Tibial artery (tissue), 4 donors: ENCODE results near the gene HOXA7.

Experiments used
- DNase-seq, 2 donors: peaks; one replicate each; pipeline ENCODE4 v3.0.0-alpha.2; 2019
- H3K27ac ChIP-seq, 2 donors: fragments of 200-600 bp; sonication (generic) in 1 of 2; 1 replicate in 1 of 2; 2 replicates in 1 of 2; pipeline ENCODE4 v1.5.1; 2018 to 2019; ENCODE audit warnings: mild to moderate bottlenecking in 1 of 2
- H3K27me3 ChIP-seq, 2 donors: fragments of 200-600 bp; sonication (generic) in 1 of 2; one replicate each; pipeline versions ENCODE4 v1.5.1 to v1.6.0; 2016 to 2019
- H3K36me3 ChIP-seq, 3 donors: fragments of 200-600 bp; sonication (generic) in 2 of 3; one replicate each; pipeline ENCODE4 v1.5.1; 2016 to 2019; ENCODE audit warnings: mild to moderate bottlenecking in 2 of 3
- H3K4me1 ChIP-seq, 4 donors: fragments of 200-600 bp; sonication (generic) in 2 of 4; 1 replicate in 3 of 4; 2 replicates in 1 of 4; pipeline ENCODE4 v1.5.1; 2016 to 2019
- H3K4me3 ChIP-seq, 2 donors: fragments of 200-600 bp; sonication (generic) in 1 of 2; 1 replicate in 1 of 2; 2 replicates in 1 of 2; pipeline ENCODE4 v1.5.1; 2018 to 2019; ENCODE audit warnings: mild to moderate bottlenecking in 2 of 2
- H3K9me3 ChIP-seq, 3 donors: fragments of 200-600 bp; sonication (generic) in 1 of 3; one replicate each; pipeline ENCODE4 v1.5.1; 2016 to 2019
- intact Hi-C: fragments of 100-400 bp; cut with DNase I; formaldehyde crosslinking; loops from one replicate; pipeline ENCODE4 v1.15.0; 2023; ENCODE audit warnings: low total_unique reads
- TF ChIP-seq, protein P1 (sequence below), 2 experiments: fragments of 200-600 bp in 1 of 2; fragments of 450-650 bp in 1 of 2; IDR thresholded peaks; one replicate each; pipeline ENCODE4 v1.5.1; 2017 to 2019; ENCODE audit warnings: antibody characterized with exemption in 2 of 2, mild to moderate bottlenecking in 1 of 2, moderate library complexity in 1 of 2

Gene HOXA7

DNA sequence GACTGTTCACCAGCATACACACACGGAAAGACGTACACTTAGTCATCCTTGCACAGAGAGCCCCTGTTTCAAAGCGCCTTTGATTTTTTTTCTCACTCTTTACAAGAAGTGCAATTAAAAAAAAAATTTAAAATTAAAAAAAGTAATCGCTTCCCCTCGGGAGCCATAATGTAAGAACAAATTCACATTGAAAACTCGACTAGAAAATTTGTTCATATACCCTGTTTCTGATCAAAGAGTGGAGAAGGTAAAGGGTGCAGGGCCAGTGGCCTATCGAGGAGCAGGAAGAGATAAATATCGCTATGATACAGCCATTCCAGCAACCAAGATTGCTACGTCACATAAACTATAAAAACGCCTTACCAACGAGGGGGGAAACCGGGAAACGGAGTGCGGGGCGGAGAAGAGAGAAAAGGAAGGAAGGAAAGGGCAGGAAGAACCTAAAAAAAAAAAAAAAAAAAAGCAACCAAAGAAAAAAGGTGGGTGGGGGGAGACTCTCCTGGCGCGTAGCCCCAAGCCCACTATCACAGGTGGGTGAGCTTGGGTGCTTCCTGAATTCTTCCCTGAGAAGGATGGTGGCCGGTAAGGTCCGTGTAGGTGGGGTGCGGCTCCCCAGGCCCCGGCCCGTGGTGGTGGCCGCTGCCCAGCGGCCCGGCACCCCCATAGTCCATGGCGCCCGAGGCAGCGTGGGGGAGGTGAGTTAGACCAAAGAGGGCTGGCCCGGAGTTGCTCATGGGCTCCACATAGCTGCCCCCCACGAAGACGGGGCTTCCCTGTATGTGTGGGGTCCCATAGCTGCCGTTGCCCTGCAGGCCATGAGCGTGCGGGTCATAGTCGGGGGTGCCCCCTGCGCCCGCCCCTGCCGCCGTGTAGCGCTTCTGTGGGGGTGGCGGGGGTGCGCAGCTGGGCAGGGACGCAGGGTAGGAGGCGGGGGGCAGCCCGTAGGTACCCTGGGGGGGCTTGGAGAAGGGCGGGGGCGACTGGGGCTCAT is 48.8 kb downstream of the HOXA7 start:
- Histone ChIP-seq H3K4me1 (peaks cover 5 to 44% (median 25%) of the 10 kb centered on the region in 4 donors), H3K27me3 (no peaks in the 10 kb centered on the region), H3K4me3 (peak overlapping the region in 1 of 2 donors; percentile 19), H3K27ac (no peak overlapping the region), H3K36me3 (peaks cover 0 to 9% (median 0%) of the 10 kb centered on the region in 3 donors), H3K9me3 (no peaks in the 10 kb centered on the region)
- TF ChIP-seq, protein P1, sequence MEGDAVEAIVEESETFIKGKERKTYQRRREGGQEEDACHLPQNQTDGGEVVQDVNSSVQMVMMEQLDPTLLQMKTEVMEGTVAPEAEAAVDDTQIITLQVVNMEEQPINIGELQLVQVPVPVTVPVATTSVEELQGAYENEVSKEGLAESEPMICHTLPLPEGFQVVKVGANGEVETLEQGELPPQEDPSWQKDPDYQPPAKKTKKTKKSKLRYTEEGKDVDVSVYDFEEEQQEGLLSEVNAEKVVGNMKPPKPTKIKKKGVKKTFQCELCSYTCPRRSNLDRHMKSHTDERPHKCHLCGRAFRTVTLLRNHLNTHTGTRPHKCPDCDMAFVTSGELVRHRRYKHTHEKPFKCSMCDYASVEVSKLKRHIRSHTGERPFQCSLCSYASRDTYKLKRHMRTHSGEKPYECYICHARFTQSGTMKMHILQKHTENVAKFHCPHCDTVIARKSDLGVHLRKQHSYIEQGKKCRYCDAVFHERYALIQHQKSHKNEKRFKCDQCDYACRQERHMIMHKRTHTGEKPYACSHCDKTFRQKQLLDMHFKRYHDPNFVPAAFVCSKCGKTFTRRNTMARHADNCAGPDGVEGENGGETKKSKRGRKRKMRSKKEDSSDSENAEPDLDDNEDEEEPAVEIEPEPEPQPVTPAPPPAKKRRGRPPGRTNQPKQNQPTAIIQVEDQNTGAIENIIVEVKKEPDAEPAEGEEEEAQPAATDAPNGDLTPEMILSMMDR (IDR thresholded peaks at IDR 0.05): no peak
- intact Hi-C loops: no loop called here
- no peak for DNase-seq

DNA sequence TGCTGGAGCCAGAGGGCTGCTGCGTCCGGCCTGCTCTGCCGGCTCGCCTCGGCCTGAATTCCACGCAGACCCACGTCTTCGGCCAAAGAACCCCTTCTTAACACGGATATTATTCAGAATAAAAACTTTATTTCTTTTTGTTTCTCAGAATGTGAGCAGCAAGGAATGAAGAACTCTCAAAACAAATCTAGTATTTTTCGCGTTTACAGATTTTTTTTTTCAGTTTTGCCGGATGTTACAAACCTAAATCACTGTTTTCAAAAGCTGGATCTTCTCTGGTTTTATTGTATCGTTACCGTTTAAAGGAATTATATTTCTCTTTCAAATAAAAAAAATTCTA is 49.6 kb downstream of the HOXA7 start:
- Histone ChIP-seq H3K4me3 (peak overlapping the region in 1 of 2 donors; percentile 24), H3K4me1 (peaks cover 5 to 36% (median 25%) of the 10 kb centered on the region in 4 donors), H3K36me3 (peaks cover 0 to 9% (median 0%) of the 10 kb centered on the region in 3 donors), H3K9me3 (no peaks in the 10 kb centered on the region), H3K27ac (no peak overlapping the region), H3K27me3 (no peaks in the 10 kb centered on the region)
- intact Hi-C loops: no loop called here
- TF ChIP-seq, protein P1 (IDR thresholded peaks at IDR 0.05): no peak
- no peak for DNase-seq

DNA sequence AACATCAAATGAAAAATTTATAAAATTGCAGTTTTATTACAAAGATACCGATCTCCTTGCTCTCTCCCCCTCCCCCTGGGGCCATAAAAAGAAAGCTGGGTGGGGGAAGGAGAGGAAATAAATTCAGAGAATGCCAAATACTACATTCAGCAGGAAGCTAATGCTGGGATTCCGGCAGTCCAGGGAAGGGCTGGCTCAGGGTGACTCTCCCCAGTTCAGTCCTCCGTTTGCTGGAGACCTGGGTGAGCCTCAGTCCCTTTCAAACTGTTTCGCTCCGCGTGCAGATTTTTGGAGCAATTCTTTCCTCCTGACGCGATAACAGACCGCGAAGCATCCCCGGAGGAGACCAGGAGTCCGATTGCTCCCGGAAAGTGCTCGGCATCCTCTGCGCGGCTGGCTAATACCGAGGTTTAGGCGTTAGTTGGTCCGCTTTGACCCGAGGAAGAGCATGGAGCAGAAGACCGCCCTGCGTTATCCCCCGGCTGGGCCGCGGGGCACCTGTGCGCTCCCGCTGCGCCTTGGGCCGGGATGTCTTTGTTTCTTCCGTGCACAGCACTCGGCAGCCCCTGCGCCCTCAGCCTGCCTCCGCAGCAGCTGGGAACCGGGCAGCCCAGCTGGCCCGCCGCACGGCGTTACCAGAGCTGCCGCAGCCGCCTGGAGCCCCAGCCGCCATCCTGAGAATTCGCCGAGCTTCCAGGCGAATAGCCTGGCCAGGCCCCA is 50.1 kb downstream of the HOXA7 start:
- peak overlapping the region in 1 of 2 donors; percentile 11 for H3K27ac ChIP-seq
- no peaks in the 10 kb centered on the region for H3K9me3 ChIP-seq
- peaks cover 0 to 9% (median 0%) of the 10 kb centered on the region in 3 donors for H3K36me3 ChIP-seq
- no peaks in the 10 kb centered on the region for H3K27me3 ChIP-seq
- peaks cover 5 to 33% (median 21%) of the 10 kb centered on the region in 4 donors for H3K4me1 ChIP-seq
- intact Hi-C loops: no loop called here
- H3K4me3 ChIP-seq: peak overlapping the region in 1 of 2 donors; percentile 24
- TF ChIP-seq, protein P1 (IDR thresholded peaks at IDR 0.05): no peak
- DNase-seq: no peak

DNA sequence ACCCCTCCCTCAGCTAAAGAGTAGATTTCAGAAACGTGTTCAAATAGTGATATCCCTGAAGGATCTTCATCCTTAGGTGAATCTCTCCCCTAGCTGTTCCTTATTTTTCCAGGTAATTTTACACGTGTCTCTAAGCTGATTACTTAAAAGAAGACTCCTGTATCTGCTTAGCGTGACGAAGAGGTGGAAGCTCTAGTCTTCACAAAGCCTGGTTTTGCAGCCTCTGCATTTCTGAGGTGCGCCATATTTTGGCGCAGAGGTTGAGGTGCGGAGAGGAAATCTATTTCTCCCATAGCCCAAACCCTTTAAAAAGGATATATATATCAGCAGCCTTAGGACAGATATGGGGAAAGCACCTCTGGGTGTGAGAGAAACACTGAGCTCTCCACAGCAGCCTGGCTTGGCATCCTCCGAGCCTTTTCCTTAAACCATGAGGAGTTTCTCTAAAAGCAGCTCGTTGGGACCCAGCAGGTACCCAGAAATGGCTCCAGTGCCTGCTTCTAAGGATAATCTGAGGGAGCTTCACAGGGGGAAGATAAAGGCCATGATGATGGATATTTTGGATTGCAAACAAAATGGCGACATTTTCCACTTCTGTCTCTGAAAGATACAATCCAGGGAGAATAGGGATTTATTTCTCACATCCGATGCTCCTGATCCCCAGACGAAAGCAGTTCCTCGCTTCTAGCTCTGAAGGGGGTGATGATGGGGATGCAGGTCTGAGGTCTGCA is 51.0 kb downstream of the HOXA7 start:
- Histone ChIP-seq H3K36me3 (peaks cover 0 to 9% (median 0%) of the 10 kb centered on the region in 3 donors), H3K27ac (no peak overlapping the region), H3K4me3 (no peak overlapping the region), H3K27me3 (no peaks in the 10 kb centered on the region), H3K9me3 (no peaks in the 10 kb centered on the region), H3K4me1 (peaks cover 0 to 25% (median 15%) of the 10 kb centered on the region in 4 donors)
- intact Hi-C loops: no loop called here
- TF ChIP-seq, protein P1 (IDR thresholded peaks at IDR 0.05): no peak
- DNase-seq: no peak

DNA sequence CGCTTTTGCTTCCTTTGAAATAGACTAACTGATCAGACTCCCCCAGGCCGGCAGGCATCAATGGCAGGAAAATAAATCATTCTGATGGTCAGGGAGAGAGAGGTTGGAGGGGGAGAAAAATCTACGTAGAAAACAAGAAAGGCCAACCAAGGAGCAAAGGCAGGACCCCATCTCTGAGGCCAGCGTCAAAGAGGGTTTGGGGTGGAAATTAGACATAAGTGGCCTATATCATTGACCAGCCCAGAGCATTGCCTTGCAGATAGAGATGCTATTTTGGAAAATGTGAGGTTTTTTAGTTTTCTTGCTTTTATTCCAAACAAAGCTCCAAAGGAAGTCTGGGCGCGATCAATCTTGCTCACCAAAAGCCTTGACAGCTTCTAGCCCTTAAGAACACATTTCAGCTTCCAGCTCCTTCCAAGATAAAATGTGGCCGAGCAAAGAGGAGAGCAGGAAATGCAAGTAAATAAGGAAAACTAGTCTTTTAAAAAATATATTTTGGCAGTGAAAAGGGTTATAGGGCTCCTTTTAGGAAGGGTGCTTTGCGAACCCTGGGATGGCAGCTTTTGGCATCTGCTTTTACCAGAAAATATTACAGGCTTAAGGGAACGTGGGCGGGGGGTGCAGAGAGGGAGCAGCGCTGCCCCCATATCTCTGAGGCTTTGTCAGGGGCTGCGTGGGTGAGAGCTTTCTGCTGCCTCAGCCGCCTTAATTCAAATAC is 52.0 kb downstream of the HOXA7 start:
- TF ChIP-seq, protein P1 (IDR thresholded peaks at IDR 0.05): no peak
- intact Hi-C loops: no loop called here
- Histone ChIP-seq H3K36me3 (peaks cover 0 to 9% (median 0%) of the 10 kb centered on the region in 3 donors), H3K4me3 (no peak overlapping the region), H3K4me1 (peaks cover 0 to 16% (median 6%) of the 10 kb centered on the region in 4 donors), H3K27me3 (no peaks in the 10 kb centered on the region), H3K27ac (no peak overlapping the region), H3K9me3 (no peaks in the 10 kb centered on the region)
- DNase-seq: no peak
